Measurements from ENCODE around the gene ZNHIT3.
A peak's percentile ranks its signal among the peaks of the same experiment; 100 is the strongest.
"Not testable (repeated sequence)": the region's sequence is repeated elsewhere in the genome, so short reads cannot be mapped to it uniquely, and the experiment has no call there.

ZNHIT3 gene

DNA sequence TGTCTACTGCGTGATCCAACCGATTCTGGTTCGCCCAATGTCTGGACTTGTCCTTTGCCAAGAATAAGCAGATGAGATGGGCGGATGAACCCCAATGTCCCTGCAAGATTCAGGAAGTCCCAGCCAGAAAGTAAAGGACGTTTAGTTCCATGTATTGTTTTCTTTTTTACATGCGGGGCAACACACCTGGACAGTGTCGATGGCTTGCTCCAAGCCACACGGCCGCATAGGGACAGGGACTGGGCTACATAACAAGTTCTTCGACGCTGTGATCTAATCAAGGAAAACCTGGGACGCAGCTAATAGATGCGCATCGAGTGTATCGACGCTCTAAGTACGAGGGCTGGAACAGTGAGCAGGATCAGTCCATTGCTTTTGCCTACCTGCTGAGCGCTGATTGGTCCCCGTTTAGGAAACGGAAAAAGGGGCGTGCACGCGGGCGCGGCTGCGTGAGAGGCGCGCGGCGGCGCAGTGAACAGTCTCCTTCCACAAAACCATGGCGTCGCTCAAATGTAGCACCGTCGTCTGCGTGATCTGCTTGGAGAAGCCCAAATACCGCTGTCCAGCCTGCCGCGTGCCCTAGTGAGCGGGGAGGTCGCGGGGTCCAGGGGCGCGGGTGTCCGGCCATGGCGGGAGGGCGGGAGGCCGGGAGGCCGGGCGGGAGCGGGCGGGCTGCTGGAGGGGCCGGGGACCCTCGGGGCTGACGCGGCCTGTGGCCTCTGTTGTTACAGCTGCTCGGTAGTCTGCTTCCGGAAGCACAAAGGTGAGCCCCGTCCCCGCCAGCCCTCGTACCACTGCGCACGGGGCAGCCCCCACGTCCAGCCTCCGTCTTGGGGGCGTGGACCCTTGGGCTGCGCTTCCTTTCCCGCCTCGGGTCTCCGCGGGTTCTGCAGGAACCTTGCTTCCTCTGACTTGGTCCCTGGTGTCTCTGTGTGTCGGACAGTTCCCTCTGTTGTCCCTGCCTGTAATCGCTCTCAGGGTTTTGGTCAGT, at the start of gene ZNHIT3:
ZNHIT3 (plus strand) TSS at position 478 of the 991 bp plus-strand sequence; CDS start at position 497, 19 bp downstream.
- Histone ChIP-seq H3K4me2 (ENCODE audit: low read length) (peak within 1 kb of the TSS; percentile 95), H3K4me1 (ENCODE audit: control insufficient read depth, low read length) (peaks cover 20% of the 10 kb centered on the region), H3K36me3 (ENCODE audit: control insufficient read depth, low read length) (peaks cover 25% of the 10 kb centered on the region), H3K9me3 (ENCODE audit: control insufficient read depth, insufficient read depth, low read length) (no peaks in the 10 kb centered on the region), H4K20me1 (ENCODE audit: control insufficient read depth, insufficient read depth, low read depth, low read length) (no peaks in the 10 kb centered on the region), H3K27me3 (ENCODE audit: control insufficient read depth, low read length) (no peaks in the 10 kb centered on the region), H3K9me2 (replicated peaks; ENCODE audit: control insufficient read depth, low read length) (no peaks in the 10 kb centered on the region), H3K27ac (ENCODE audit: low read depth, low read length) (peak within 1 kb of the TSS; percentile 69), H3F3A (ENCODE audit: control insufficient read depth, insufficient read depth) (no peaks in the 10 kb centered on the region), H3K4me3 (ENCODE audit: low read length) (peak within 1 kb of the TSS; percentile 94), H3K79me2 (ENCODE audit: control insufficient read depth, low read length) (peaks cover 48% of the 10 kb centered on the region)
- TF ChIP-seq, protein P1, sequence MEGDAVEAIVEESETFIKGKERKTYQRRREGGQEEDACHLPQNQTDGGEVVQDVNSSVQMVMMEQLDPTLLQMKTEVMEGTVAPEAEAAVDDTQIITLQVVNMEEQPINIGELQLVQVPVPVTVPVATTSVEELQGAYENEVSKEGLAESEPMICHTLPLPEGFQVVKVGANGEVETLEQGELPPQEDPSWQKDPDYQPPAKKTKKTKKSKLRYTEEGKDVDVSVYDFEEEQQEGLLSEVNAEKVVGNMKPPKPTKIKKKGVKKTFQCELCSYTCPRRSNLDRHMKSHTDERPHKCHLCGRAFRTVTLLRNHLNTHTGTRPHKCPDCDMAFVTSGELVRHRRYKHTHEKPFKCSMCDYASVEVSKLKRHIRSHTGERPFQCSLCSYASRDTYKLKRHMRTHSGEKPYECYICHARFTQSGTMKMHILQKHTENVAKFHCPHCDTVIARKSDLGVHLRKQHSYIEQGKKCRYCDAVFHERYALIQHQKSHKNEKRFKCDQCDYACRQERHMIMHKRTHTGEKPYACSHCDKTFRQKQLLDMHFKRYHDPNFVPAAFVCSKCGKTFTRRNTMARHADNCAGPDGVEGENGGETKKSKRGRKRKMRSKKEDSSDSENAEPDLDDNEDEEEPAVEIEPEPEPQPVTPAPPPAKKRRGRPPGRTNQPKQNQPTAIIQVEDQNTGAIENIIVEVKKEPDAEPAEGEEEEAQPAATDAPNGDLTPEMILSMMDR (IDR thresholded peaks at IDR 0.05; ENCODE audit: low read depth, low read length, poor library complexity, severe bottlenecking) = no peak
- TF ChIP-seq EZH2phosphoT487 (IDR thresholded peaks at IDR 0.05; ENCODE audit: borderline replicate concordance, low read length) = no peak

DNA sequence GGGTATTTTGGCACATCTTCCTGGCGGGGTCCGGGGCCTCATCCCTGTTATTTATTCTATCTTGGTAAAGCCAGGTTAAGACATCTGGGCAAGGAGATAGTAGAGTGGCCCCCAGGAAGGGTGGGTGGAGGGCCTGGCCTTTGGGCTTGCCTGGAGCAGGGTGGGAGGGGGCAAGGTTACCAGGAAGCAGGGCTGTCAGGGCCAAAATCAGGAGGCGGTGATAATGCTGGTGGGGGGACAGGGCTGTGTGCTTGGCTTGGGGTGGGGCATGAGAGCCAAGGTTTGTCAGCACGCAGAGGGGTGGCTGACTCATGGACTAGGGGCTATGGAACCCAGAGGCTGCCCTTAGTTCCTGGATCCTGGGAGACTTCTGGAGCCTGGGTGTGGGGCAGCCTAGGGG, 44.7 kb upstream of the ZNHIT3 start:
- H3K4me1 ChIP-seq (ENCODE audit: control insufficient read depth, low read length); H4K20me1 ChIP-seq (ENCODE audit: control insufficient read depth, insufficient read depth, low read depth, low read length); H3K27ac ChIP-seq (ENCODE audit: low read depth, low read length); H3K79me2 ChIP-seq (ENCODE audit: control insufficient read depth, low read length); H3K4me2 ChIP-seq (ENCODE audit: low read length); H3K4me3 ChIP-seq (ENCODE audit: low read length); H3K36me3 ChIP-seq (ENCODE audit: control insufficient read depth, low read length); H3F3A ChIP-seq (ENCODE audit: control insufficient read depth, insufficient read depth); H3K9me2 ChIP-seq (replicated peaks; ENCODE audit: control insufficient read depth, low read length); H3K9me3 ChIP-seq (ENCODE audit: control insufficient read depth, insufficient read depth, low read length); H3K27me3 ChIP-seq (ENCODE audit: control insufficient read depth, low read length): not testable (repeated sequence)

DNA sequence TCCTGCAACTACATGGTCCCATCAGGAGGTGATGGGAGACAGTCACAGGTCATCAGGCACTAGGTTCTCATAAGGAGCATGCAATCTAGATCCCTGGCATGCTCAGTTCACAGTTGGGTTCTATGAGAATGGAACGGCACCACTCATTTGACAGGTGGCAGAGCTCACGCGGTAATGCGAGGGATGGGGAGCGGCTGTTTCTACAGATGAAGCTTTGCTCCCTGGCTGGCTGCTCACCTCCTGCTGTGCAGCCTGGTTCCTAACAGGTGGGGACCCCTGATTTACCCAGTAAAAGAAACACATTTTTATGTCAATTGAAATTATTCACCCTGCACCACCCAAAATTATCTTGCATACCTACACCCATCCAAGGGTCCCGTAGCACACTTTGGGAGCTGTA, 42.7 kb upstream of the ZNHIT3 start:
- no peaks in the 10 kb centered on the region for H3K9me3 ChIP-seq (ENCODE audit: control insufficient read depth, insufficient read depth, low read length)
- no peaks in the 10 kb centered on the region for H3K79me2 ChIP-seq (ENCODE audit: control insufficient read depth, low read length)
- H3F3A ChIP-seq (ENCODE audit: control insufficient read depth, insufficient read depth) = no peaks in the 10 kb centered on the region
- H3K27me3 ChIP-seq (ENCODE audit: control insufficient read depth, low read length) = no peaks in the 10 kb centered on the region
- H3K4me1 ChIP-seq (ENCODE audit: control insufficient read depth, low read length) = no peaks in the 10 kb centered on the region
- no peaks in the 10 kb centered on the region for H4K20me1 ChIP-seq (ENCODE audit: control insufficient read depth, insufficient read depth, low read depth, low read length)
- no peak overlapping the region for H3K27ac ChIP-seq (ENCODE audit: low read depth, low read length)
- H3K4me3 ChIP-seq (ENCODE audit: low read length) = no peak overlapping the region
- TF ChIP-seq EZH2phosphoT487 (IDR thresholded peaks at IDR 0.05; ENCODE audit: borderline replicate concordance, low read length) = no peak
- TF ChIP-seq, protein P1 (IDR thresholded peaks at IDR 0.05; ENCODE audit: low read depth, low read length, poor library complexity, severe bottlenecking) = no peak
- H3K4me2 ChIP-seq (ENCODE audit: low read length) = no peak overlapping the region
- no peaks in the 10 kb centered on the region for H3K36me3 ChIP-seq (ENCODE audit: control insufficient read depth, low read length)
- no peaks in the 10 kb centered on the region for H3K9me2 ChIP-seq (replicated peaks; ENCODE audit: control insufficient read depth, low read length)

DNA sequence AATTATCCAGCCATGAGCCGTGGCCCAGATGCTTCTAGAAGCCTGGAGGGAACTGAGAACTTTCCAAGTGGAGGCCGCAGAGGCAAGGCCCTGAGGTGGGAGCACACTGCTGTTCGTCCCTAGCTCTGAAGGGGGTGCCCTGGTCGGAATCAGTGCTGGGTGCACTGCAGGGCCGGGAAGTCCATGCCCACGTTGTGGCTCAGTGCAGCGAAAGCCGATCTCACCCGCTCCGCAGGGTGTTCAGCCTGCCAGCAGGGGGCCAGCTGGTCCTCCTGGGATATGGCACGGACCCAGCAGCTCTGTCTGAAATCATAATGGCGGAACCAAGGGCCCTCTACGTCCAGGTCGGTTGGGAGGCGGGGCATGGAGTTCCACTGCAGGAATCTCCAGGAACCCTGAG, 36.5 kb upstream of the ZNHIT3 start:
- not testable (repeated sequence) for H3K79me2 ChIP-seq (ENCODE audit: control insufficient read depth, low read length); H3K9me3 ChIP-seq (ENCODE audit: control insufficient read depth, insufficient read depth, low read length); H3K27ac ChIP-seq (ENCODE audit: low read depth, low read length)

DNA sequence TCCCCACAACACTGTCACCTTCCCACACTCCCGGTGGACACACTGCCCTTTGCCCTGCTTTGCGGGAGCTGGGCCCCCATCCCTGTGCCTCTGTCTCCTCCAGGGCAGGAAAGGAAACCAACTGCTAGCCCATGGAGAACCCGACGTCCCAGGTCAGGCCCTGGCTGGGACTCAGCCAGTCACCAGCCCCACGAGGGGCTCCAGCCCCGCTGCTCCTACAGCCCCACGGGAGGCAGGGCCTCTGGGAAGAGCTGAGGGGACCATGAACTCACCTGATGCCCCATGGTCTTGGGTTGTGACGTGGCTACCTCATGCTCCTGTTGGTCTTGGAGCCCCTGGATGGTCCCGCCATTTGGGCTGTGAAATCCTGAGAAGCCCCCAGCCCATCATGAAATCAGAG, 33.6 kb upstream of the ZNHIT3 start:
- H3K4me2 ChIP-seq (ENCODE audit: low read length); H3K9me3 ChIP-seq (ENCODE audit: control insufficient read depth, insufficient read depth, low read length); H3F3A ChIP-seq (ENCODE audit: control insufficient read depth, insufficient read depth); H3K9me2 ChIP-seq (replicated peaks; ENCODE audit: control insufficient read depth, low read length); H3K79me2 ChIP-seq (ENCODE audit: control insufficient read depth, low read length); H4K20me1 ChIP-seq (ENCODE audit: control insufficient read depth, insufficient read depth, low read depth, low read length); H3K27me3 ChIP-seq (ENCODE audit: control insufficient read depth, low read length); H3K4me3 ChIP-seq (ENCODE audit: low read length); H3K4me1 ChIP-seq (ENCODE audit: control insufficient read depth, low read length); H3K36me3 ChIP-seq (ENCODE audit: control insufficient read depth, low read length); H3K27ac ChIP-seq (ENCODE audit: low read depth, low read length): not testable (repeated sequence)

More for the DNA sequence above, 36.5 kb upstream of the ZNHIT3 start:
- not testable (repeated sequence) for H3K27me3 ChIP-seq (ENCODE audit: control insufficient read depth, low read length); H4K20me1 ChIP-seq (ENCODE audit: control insufficient read depth, insufficient read depth, low read depth, low read length); H3K4me1 ChIP-seq (ENCODE audit: control insufficient read depth, low read length); H3F3A ChIP-seq (ENCODE audit: control insufficient read depth, insufficient read depth); H3K9me2 ChIP-seq (replicated peaks; ENCODE audit: control insufficient read depth, low read length); H3K36me3 ChIP-seq (ENCODE audit: control insufficient read depth, low read length); H3K4me2 ChIP-seq (ENCODE audit: low read length); H3K4me3 ChIP-seq (ENCODE audit: low read length)

DNA sequence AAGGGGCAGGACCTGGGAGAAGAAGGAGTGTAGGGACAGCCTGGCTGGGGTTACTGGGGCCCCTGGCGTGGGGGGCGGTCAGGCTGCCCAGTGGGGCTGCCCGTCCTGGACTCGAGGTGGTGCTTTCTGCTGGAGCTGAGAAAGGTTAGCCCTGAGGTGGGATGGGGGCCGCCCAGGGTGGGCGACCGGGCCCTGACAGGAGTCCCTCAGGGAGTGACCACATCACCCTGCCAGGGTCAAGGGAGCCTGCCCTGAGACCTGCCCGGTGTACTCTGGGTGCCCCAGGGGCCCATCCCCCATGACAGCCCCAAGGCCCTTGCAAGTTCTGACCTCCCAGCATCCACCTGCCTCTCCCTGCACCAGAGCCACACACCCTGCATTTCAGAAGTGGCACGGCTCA, 28.8 kb upstream of the ZNHIT3 start:
- H3K36me3 ChIP-seq (ENCODE audit: control insufficient read depth, low read length); H3K27ac ChIP-seq (ENCODE audit: low read depth, low read length); H3K9me3 ChIP-seq (ENCODE audit: control insufficient read depth, insufficient read depth, low read length); H3K4me1 ChIP-seq (ENCODE audit: control insufficient read depth, low read length); H3F3A ChIP-seq (ENCODE audit: control insufficient read depth, insufficient read depth); H3K27me3 ChIP-seq (ENCODE audit: control insufficient read depth, low read length); H3K4me2 ChIP-seq (ENCODE audit: low read length); H3K9me2 ChIP-seq (replicated peaks; ENCODE audit: control insufficient read depth, low read length); H4K20me1 ChIP-seq (ENCODE audit: control insufficient read depth, insufficient read depth, low read depth, low read length); H3K4me3 ChIP-seq (ENCODE audit: low read length); H3K79me2 ChIP-seq (ENCODE audit: control insufficient read depth, low read length): not testable (repeated sequence)

All from DOHH2 (cell line).